GM19468 (cell line): ENCODE measurements around the gene PPP4R4.
"Not testable (repeated sequence)": the region's sequence is repeated elsewhere in the genome, so short reads cannot be mapped to it uniquely, and the experiment has no call there.

Source experiments
- ATAC-seq: cut with Tn5 transposase; IDR thresholded peaks from one replicate; pipeline ENCODE4 v1.9.1; 2021; ENCODE audit warnings: mild to moderate bottlenecking, moderate library complexity, moderate number of reproducible peaks; ENCODE audit not compliant: unreplicated experiment; ENCODE audit errors: extremely low read depth

PPP4R4 gene

GRCh38 chr14:94264195-94264594 is 90.1 kb downstream of the PPP4R4 start:
- ATAC-seq = not testable (repeated sequence)

DNA sequence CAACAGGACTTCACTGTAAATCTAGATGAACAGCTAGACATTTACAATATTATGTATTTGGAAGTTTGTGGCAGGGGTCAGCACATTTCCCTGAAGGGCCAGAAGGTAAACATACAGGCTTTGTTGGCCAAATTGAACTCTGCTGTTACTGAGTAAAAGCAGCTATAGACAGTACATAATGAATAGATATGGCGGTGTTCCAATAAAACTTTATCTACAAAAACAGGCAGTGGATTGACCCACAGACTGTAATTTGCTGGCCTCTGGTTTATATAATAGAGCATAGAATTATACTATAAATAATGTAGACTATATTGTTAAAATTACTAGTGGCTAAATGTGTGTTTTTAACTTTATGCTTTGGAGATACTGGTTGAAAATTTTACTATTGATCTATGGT is 93.2 kb downstream of the PPP4R4 start:
- no peak for ATAC-seq

GRCh38 chr14:94268582-94268981 is 94.5 kb downstream of the PPP4R4 start:
- ATAC-seq = not testable (repeated sequence)

DNA sequence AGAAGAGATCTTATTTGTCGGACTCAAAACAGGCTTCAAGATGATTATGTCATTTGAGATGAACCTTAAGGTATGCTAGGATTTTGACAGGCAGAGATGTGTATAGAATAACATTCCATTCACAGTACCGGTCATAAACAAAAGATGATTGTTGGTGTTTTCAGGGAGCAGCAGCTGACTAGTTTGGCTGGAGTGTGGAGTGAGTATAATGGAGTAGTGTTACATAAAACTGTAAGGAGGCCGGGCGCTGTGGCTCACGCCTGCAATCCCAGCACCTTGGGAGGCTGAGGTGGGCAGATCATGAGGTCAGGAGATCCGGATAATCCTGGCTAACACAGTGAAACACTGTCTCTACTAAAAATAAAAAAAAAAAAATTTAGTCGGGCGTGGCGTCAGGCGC is 95.0 kb downstream of the PPP4R4 start:
- ATAC-seq = no peak

- ATAC-seq = not testable (repeated sequence)
These were observed 102.9 kb downstream of the PPP4R4 start for GRCh38 chr14:94276898-94277561.

- no peak for ATAC-seq
These were observed 104.6 kb downstream of the PPP4R4 start for GRCh38 chr14:94278731-94279130.

GRCh38 chr14:94282991-94283723 is 109.0 kb downstream of the PPP4R4 start:
- ATAC-seq = no peak

DNA sequence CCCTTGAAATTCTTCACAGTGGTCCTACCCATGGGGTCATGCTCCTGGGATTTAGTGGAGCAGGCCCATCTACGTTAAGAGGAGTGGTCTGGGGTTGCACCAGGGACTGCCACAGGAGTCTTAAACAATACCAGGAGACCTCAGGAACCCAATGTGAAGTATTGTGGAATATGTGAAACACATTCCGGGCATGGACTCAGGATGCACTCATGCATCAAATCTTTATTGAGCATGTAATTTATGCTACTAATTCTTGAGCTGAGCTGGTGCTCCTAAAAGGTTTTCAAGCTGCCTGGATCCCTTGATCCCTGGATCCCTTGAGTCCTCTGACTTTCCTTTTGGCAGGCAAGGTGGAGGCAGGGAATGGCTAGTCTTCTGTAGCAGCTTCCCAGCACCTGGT is 110.1 kb downstream of the PPP4R4 start:
- ATAC-seq = no peak

DNA sequence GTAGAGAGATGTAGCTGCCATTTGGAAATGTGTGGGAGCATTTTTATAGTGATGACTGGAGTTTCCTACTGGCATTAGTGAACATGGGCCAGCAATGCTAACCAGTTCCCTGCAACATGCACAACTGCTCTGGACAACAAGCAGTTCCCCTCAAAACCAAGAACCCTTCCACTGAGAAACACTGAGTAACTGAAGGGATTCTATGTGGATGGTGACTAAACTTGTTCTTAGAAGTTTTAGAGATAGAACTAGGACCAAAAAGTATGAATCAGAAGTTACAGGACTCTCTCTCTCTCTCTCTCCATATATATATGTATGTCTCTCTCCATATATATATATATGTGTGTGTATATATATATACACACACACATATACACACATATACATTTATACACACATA is 111.0 kb downstream of the PPP4R4 start:
- ATAC-seq = no peak

DNA sequence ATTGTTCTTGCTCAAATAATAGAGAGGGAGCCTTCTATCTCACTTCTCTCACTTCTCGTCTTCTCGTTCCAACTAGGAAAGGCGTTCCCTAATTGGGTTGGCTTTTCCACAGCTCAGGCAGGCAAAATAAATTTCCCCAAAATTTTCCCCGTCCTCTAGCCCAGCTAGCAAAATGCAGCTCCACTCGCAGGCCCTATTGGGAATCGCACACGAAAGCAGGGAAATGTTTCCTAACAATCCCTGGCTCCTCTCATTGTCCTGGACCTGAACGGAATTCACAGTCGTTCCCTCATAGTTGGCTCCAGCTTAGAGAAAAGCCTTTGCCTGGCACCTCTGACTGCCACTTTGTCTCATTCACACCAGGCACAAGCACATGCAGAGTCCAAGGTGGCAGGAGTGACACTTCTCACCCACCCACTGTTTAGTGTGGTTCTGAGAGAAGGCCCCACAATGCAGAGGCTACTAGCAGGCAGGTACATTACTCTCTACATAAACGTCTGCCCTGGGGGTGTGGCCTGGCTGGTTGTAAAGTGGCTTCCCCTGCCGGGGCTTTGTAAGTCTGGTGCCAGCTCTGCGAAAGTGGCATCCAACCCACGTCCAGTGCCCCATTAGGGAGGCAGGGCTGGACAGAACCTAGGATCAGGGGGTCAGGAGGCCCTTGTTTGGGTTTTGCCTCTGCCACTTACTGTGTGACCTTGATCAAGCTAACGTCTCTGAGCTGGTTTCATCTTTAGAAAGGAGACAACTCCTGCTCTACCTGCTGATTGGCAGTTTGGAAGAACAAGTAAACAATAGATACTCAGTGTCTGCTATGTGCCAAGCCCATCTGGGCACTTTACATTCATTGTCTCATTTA is 114.7 kb downstream of the PPP4R4 start:
- ATAC-seq = no peak

DNA sequence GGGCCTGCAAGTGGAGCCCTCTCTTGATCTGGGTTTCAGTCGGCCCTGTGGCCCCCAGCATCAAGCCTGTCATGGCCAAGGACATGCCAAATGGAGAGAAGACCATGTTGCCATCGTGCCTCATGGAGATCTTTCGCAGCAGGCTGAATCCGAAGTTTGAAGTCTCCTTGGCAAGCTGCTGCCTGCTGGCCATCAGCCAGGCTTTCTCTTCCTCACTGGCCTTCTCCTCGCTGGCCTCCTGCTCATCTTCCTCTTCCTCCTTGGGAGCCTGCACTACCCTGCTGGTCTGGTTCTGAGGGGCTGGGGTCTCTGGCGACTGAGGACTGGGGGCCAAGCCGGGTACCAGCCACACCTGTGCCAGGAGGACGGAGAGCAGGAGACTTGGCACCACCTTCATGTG is 116.1 kb downstream of the PPP4R4 start:
- no peak for ATAC-seq

DNA sequence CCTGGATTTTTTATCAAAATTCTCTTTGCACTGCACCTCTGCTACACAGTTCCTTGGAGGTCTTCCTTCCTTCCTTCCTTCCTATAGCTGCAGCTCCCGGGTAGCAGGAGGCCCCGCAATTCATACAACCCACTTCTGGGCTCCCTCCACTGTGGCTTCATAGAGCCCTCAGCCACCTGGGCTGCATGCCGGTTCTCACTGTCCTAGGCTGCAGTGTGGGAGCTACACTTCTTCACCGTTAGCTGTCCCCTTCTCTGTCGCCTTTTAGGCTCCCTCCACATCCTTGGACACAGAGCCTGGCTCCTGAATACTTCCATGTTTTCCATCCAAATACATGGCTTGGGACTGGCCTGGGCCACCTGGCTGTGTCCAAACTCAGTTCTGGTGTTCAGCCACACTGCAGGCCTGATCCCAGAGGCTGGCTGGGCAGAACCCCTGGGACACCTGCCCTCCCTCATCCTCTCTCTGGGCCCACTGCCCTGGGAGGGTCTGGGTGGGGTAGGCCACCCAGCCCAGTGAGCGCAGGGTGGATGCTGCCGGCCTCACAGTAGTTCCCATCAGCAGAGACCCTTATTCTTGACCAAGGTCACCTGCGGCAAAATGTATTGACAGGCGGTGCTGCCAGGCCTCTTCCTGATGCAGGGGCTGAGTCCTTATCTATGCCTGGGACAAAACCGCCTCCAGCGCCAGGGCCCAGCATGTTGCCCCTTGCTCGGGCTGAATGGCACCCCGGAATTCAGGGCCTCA is 117.2 kb downstream of the PPP4R4 start:
- no peak for ATAC-seq

- ATAC-seq = no peak
These were observed 117.9 kb downstream of the PPP4R4 start for GRCh38 chr14:94291906-94292525.

DNA sequence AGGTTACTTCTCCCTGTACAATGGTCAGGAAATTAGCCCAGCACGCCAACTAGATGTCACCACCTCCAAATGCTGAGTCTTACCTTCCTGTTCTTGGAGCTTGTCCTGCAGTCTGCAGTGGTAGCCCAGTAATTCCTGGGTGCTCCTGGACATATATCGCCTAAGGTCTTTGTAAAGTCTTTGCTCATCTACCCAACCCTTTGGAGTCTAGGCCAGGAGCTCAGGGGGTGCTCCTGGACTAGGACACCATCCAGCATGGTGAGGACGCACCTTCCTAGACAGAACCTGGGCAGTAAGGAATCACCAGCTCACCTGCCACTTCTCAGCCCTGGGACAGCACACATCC is 118.4 kb downstream of the PPP4R4 start:
- no peak for ATAC-seq

DNA sequence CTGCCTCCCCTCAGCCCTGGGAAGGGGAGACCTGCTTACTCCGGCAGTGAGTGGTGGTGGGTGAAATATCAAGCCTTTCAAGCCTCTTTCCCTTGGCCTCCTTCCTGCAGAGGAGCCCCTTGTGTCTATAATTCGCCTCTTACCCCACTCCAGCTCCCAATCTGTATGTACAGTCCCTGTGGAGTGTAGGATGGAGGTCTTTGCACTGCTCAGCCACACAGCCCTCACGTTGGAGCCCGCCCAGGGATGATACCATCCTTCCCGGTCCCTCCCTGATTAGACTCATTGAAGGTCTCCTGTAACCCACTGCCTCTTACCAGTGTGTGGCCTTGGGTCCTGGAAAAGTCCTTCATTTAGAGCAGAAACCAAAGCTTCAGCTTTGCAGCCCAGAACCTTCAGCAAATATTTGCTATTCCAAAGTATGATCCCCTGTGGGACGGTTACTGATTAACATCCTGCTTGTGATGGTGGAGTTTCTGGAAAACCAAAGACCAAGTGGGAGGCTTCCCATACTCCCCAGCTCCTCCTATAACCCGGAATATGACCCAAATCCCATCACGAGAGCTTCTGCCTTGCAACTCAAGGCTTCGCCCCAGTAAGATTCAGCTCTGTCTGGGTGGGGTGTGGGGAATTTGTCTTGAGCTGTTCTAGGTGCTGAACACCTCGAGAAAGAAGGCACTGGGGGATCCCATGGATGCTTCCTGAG is 118.9 kb downstream of the PPP4R4 start, which contains the start of gene SERPINA10:
SERPINA10 (minus strand) TSS at position 397 of the 706 bp plus-strand sequence. CDS start 2,675 bp downstream, outside the sequence.
- no peak for ATAC-seq

DNA sequence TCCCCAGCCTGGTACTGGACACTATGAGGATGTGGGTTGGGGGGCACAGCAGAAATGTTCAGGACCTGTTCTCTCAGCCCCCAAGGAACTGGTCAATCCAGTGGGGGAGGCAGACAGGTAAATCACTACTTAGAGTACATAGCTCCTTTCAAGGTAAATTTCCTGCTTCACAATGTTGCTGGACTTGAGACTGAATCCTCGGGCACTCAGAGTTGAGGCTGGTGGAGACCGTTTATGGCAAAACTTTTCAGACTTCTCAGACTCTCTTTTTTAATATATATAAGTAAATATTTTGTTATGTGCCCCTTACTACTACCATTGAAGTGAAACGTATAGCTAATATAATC is 119.4 kb downstream of the PPP4R4 start:
- no peak for ATAC-seq

DNA sequence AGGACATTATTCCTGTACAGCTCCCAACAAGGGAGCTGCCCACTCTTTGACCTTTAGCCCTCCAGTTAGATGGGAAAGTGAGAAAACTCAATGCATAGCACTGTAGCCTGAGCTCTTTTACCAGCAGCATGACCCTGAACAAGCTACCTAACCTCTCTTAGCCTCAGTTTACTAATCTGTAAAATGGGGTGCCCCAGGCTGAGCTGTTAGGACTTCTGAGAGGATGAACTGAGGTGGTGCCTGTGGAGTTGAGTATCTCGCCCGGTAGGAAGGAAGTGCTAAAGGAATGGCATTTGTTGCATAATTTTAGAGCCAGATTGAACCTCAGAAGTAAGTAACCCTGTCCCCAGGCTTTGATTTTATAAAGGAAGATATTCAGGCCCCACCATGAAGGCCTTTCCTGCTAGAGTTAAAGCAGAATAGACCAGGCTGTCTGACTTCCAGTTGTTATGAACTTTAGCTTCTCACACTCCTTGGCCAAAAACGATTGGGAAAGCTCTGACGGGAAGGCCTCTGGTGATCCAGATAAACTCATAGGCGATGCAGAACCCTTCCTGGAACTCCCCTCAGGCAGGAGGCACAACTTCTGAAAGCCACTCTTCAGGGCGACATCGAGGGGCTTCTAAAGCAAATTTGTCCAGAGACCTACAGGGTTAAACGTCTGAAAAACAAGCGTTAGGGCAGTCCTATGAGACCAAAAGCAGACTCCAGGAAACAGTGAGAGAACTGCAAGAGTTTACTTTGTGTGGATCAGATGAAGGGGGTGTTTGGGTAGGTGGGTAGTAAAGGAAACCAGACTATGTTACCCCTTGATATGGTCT is 121.4 kb downstream of the PPP4R4 start:
- no peak for ATAC-seq

- ATAC-seq = not testable (repeated sequence)
These were observed 122.0 kb downstream of the PPP4R4 start for GRCh38 chr14:94296181-94296545.

DNA sequence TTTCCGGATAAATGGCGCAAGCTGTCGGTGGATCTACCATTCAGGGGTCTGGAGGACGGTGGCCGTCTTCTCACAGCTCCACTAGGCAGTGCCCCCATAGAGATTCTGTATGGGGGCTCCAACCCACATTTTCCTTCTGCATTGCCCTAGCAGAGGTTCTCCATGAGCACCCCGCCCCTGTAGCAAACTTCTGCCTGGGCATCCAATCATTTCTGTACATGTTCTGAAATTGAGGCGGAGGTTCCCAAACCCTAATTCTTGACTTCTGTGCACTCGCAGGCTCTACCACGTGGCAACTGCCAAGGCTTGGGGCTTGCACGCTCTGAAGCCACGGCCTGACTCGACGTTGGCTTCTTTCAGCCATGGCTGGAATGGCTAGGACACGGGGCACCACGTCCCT is 124.0 kb downstream of the PPP4R4 start:
- ATAC-seq = no peak
